Loucy (cell line): ENCODE results near the gene CYP2R1.

Source experiments
- CTCF ChIP-seq: fragments of 200-600 bp; sonication (generic); conservative IDR thresholded peaks from 2 replicates; pipeline ENCODE4 v1.5.1; 2014; ENCODE audit warnings: mild to moderate bottlenecking, antibody characterized with exemption, low read length
- EZH2phosphoT487 ChIP-seq: fragments of 200-600 bp; IDR thresholded peaks from 2 replicates; pipeline ENCODE4 v1.6.1; 2018; ENCODE audit warnings: antibody characterized with exemption, mild to moderate bottlenecking, moderate library complexity, borderline replicate concordance

GRCh38 chr11:14898355-14898754, 6.3 kb upstream of the CYP2R1 start:
- no peak for TF ChIP-seq CTCF
- TF ChIP-seq EZH2phosphoT487, result no peak
